DOHH2 (cell line): ENCODE data around the gene PTBP2.
A peak's percentile ranks its signal among the peaks of the same experiment; 100 is the strongest.

Experiments
- H3F3A ChIP-seq: fragments of 200-600 bp; sonication (generic), shearing (Covaris generic); 2 replicates; pipeline ENCODE4 v1.6.0; 2016; ENCODE audit warnings: antibody characterized with exemption, mild to moderate bottlenecking; ENCODE audit not compliant: control insufficient read depth, insufficient read depth
- H3K27ac ChIP-seq: fragments of 200-600 bp; sonication (generic); 2 replicates; pipeline ENCODE4 v1.5.1; 2014; ENCODE audit warnings: low read depth, mild to moderate bottlenecking, low read length, moderate library complexity
- H3K27me3 ChIP-seq: fragments of 200-600 bp; sonication (generic); 2 replicates; pipeline ENCODE4 v1.6.1; 2014; ENCODE audit warnings: mild to moderate bottlenecking, low read length, mixed read lengths; ENCODE audit not compliant: control insufficient read depth
- H3K36me3 ChIP-seq: fragments of 200-600 bp; sonication (generic); 2 replicates; pipeline ENCODE4 v1.6.1; 2014; ENCODE audit warnings: mild to moderate bottlenecking, low read length, moderate library complexity, mixed read lengths; ENCODE audit not compliant: control insufficient read depth
- H3K4me1 ChIP-seq: fragments of 200-600 bp; sonication (generic); 2 replicates; pipeline ENCODE4 v1.6.1; 2014; ENCODE audit warnings: mild to moderate bottlenecking, low read length, mixed read lengths; ENCODE audit not compliant: control insufficient read depth
- H3K4me2 ChIP-seq: fragments of 200-600 bp; sonication (generic); 2 replicates; pipeline ENCODE4 v1.6.0; 2014; ENCODE audit warnings: mild to moderate bottlenecking, low read length, moderate library complexity
- H3K4me3 ChIP-seq: fragments of 200-600 bp; sonication (generic); 2 replicates; pipeline ENCODE4 v1.5.1; 2014; ENCODE audit warnings: mild to moderate bottlenecking, low read length, mixed read lengths
- H3K79me2 ChIP-seq: fragments of 200-600 bp; sonication (generic); 2 replicates; pipeline ENCODE4 v1.6.1; 2014; ENCODE audit warnings: mild to moderate bottlenecking, low read length, mixed read lengths; ENCODE audit not compliant: control insufficient read depth
- H3K9me2 ChIP-seq: fragments of 200-600 bp; sonication (generic); replicated peaks from 2 replicates; pipeline ENCODE4 v1.6.1; 2014; ENCODE audit warnings: mild to moderate bottlenecking, low read length, mixed read lengths; ENCODE audit not compliant: control insufficient read depth
- H3K9me3 ChIP-seq: fragments of 200-600 bp; sonication (generic); 2 replicates; pipeline ENCODE4 v1.6.1; 2014; ENCODE audit warnings: antibody characterized with exemption, low read length, mixed read lengths; ENCODE audit not compliant: control insufficient read depth, insufficient read depth
- H4K20me1 ChIP-seq: fragments of 200-600 bp; sonication (generic); 2 replicates; pipeline ENCODE4 v1.6.0; 2014; ENCODE audit warnings: low read depth, mild to moderate bottlenecking, antibody characterized with exemption, low read length, moderate library complexity; ENCODE audit not compliant: control insufficient read depth, insufficient read depth
- EZH2phosphoT487 ChIP-seq: fragments of 200-600 bp; sonication (generic); IDR thresholded peaks from 2 replicates; pipeline ENCODE4 v1.6.1; 2017; ENCODE audit warnings: borderline replicate concordance, mild to moderate bottlenecking, antibody characterized with exemption, low read length, moderate library complexity, mixed read lengths
- TF ChIP-seq, protein P1 (sequence below): fragments of 200-600 bp; sonication (generic); IDR thresholded peaks from one replicate; pipeline ENCODE4 v1.5.1; 2014; ENCODE audit warnings: antibody characterized with exemption, mild to moderate bottlenecking, low read depth, low read length; ENCODE audit not compliant: poor library complexity, severe bottlenecking

The PTBP2 gene

DNA sequence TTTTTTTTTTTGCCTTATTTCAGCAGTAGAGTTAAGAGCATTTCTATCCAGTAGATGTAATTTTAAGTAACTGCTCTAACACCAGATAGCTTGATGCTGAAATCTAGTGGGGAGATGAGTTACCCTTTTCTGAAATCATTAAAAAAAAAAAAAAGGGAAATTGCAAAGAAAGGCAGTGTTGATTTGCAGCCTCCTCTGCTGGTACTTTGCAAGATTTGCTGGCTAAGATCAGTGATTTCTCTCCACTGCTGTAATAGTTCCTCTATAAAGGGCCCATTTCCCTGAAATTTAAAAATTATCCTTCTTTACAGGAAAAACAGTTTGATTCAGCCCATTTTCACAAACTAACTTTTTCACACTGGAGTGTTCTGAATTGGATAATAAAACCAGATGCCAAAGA is 120.6 kb downstream of the PTBP2 start:
- TF ChIP-seq EZH2phosphoT487 = no peak
- TF ChIP-seq, protein P1, sequence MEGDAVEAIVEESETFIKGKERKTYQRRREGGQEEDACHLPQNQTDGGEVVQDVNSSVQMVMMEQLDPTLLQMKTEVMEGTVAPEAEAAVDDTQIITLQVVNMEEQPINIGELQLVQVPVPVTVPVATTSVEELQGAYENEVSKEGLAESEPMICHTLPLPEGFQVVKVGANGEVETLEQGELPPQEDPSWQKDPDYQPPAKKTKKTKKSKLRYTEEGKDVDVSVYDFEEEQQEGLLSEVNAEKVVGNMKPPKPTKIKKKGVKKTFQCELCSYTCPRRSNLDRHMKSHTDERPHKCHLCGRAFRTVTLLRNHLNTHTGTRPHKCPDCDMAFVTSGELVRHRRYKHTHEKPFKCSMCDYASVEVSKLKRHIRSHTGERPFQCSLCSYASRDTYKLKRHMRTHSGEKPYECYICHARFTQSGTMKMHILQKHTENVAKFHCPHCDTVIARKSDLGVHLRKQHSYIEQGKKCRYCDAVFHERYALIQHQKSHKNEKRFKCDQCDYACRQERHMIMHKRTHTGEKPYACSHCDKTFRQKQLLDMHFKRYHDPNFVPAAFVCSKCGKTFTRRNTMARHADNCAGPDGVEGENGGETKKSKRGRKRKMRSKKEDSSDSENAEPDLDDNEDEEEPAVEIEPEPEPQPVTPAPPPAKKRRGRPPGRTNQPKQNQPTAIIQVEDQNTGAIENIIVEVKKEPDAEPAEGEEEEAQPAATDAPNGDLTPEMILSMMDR = peak; percentile 23
- no peak overlapping the region for H3K4me2 ChIP-seq

DNA sequence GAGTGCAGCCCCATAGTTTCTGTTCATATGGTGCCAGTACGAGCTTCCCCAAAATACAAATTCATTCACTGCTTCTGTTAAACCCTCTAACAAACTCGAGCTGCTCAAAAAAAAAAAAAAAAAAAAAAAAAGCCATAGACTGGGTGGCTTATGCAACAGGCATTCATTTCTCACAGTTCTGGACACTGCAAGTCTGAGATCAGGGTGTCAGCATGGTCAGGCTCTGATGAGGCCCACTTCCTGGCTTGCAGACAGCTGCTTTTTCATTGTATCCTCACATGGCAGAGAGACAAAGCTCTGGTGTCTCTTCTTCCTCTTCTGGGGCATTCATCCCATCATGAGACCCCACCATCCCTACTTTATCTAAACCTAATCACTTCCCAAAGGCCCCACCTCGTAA is 121.6 kb downstream of the PTBP2 start:
- H3K27ac ChIP-seq = no peak overlapping the region
- H3K4me2 ChIP-seq = no peak overlapping the region
- no peaks in the 10 kb centered on the region for H3K27me3 ChIP-seq

More for the DNA sequence above, 120.6 kb downstream of the PTBP2 start:
- no peaks in the 10 kb centered on the region for H3K79me2 ChIP-seq
- H3K4me3 ChIP-seq = no peak overlapping the region
- no peaks in the 10 kb centered on the region for H3K27me3 ChIP-seq
- no peaks in the 10 kb centered on the region for H4K20me1 ChIP-seq
- no peaks in the 10 kb centered on the region for H3K9me2 ChIP-seq
- no peaks in the 10 kb centered on the region for H3K9me3 ChIP-seq
- no peaks in the 10 kb centered on the region for H3F3A ChIP-seq
- H3K36me3 ChIP-seq = no peaks in the 10 kb centered on the region
- no peak overlapping the region for H3K27ac ChIP-seq
- no peaks in the 10 kb centered on the region for H3K4me1 ChIP-seq

DNA sequence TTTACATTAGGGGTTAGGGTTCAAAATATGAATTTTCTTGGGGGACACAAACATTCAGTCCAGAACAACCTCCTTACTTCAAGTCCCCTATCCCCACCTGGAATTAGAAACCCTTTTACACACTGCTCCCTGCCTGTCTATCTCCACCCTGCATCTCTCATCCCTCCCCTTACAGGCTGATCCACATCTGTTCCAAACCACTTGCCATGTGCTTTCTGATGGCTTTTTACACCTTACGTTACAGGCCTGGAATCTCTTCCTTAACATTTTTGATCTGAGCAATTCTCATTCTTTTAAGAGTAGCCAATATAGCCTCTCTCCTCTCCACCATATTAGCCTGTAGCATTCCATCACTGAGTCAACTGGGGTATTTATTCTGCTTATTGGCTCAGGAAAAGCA is 122.0 kb downstream of the PTBP2 start:
- no peak overlapping the region for H3K27ac ChIP-seq
- H3K9me3 ChIP-seq = no peaks in the 10 kb centered on the region
- no peaks in the 10 kb centered on the region for H3K27me3 ChIP-seq
- no peak overlapping the region for H3K4me2 ChIP-seq
- no peaks in the 10 kb centered on the region for H3K36me3 ChIP-seq
- H4K20me1 ChIP-seq = no peaks in the 10 kb centered on the region
- no peaks in the 10 kb centered on the region for H3K4me1 ChIP-seq
- H3K4me3 ChIP-seq = no peak overlapping the region
- no peaks in the 10 kb centered on the region for H3F3A ChIP-seq
- H3K9me2 ChIP-seq = no peaks in the 10 kb centered on the region
- H3K79me2 ChIP-seq = no peaks in the 10 kb centered on the region
- TF ChIP-seq EZH2phosphoT487 = no peak
- TF ChIP-seq, protein P1 = no peak

More for the DNA sequence above, 121.6 kb downstream of the PTBP2 start:
- Histone ChIP-seq H3K4me1 (no peaks in the 10 kb centered on the region), H3K4me3 (no peak overlapping the region), H3K9me3 (no peaks in the 10 kb centered on the region), H3K79me2 (no peaks in the 10 kb centered on the region), H4K20me1 (no peaks in the 10 kb centered on the region), H3F3A (no peaks in the 10 kb centered on the region), H3K36me3 (no peaks in the 10 kb centered on the region), H3K9me2 (no peaks in the 10 kb centered on the region)
- TF ChIP-seq, protein P1 = no peak
- no peak for TF ChIP-seq EZH2phosphoT487
